GM23248 (cell line): ENCODE results near the gene TEX44. TPM values are rescaled to one million over a fixed set of nuclear protein-coding genes. Genes with fewer than 3 reads are reported as not detected.

Experiments
- DNase-seq: peaks from one replicate; pipeline ENCODE4 v3.0.0-alpha.2; 2015
- H2AFZ ChIP-seq: fragments of 200-600 bp; sonication (generic); 2 replicates; pipeline ENCODE4 v1.6.1; 2016; ENCODE audit warnings: antibody characterized with exemption
- H3F3A ChIP-seq: fragments of 200-600 bp; sonication (generic); 2 replicates; pipeline ENCODE4 v1.6.1; 2016; ENCODE audit warnings: mild to moderate bottlenecking, antibody characterized with exemption, mixed run types; ENCODE audit not compliant: insufficient read depth
- H3K27ac ChIP-seq: fragments of 200-600 bp; sonication (generic); 2 replicates; pipeline ENCODE4 v1.5.1; 2016; ENCODE audit warnings: mild to moderate bottlenecking
- H3K27me3 ChIP-seq: fragments of 200-600 bp; sonication (generic); replicated peaks from 2 replicates; pipeline ENCODE4 v1.6.1; 2016; ENCODE audit warnings: mild to moderate bottlenecking; ENCODE audit not compliant: insufficient read depth
- H3K36me3 ChIP-seq: fragments of 200-600 bp; sonication (generic); 2 replicates; pipeline ENCODE4 v1.6.1; 2016; ENCODE audit warnings: low read depth, mild to moderate bottlenecking
- H3K4me1 ChIP-seq: fragments of 200-600 bp; sonication (generic); 2 replicates; pipeline ENCODE4 v1.6.1; 2016; ENCODE audit warnings: mild to moderate bottlenecking; ENCODE audit not compliant: insufficient read depth
- H3K4me2 ChIP-seq: fragments of 200-600 bp; sonication (generic); one replicate; pipeline ENCODE4 v1.6.1; 2016; ENCODE audit warnings: mild to moderate bottlenecking; ENCODE audit not compliant: unreplicated experiment
- H3K4me3 ChIP-seq: fragments of 200-600 bp; sonication (generic); 2 replicates; pipeline ENCODE4 v1.5.1; 2016; ENCODE audit warnings: mild to moderate bottlenecking
- H3K79me2 ChIP-seq: fragments of 200-600 bp; sonication (generic); 2 replicates; pipeline ENCODE4 v1.6.1; 2016; ENCODE audit warnings: mild to moderate bottlenecking; ENCODE audit not compliant: insufficient read depth
- H3K9ac ChIP-seq: fragments of 200-600 bp; sonication (generic); 2 replicates; pipeline ENCODE4 v1.6.1; 2016; ENCODE audit warnings: mild to moderate bottlenecking
- H3K9me2 ChIP-seq: fragments of 200-600 bp; sonication (generic); 2 replicates; pipeline ENCODE4 v1.6.1; 2016; ENCODE audit warnings: mixed run types, mild to moderate bottlenecking, moderate library complexity; ENCODE audit not compliant: insufficient read depth
- H3K9me3 ChIP-seq: fragments of 200-600 bp; sonication (generic); one replicate; pipeline ENCODE4 v1.6.1; 2017; ENCODE audit warnings: low read depth
- H4K20me1 ChIP-seq: fragments of 200-600 bp; sonication (generic); 2 replicates; pipeline ENCODE4 v1.6.0; 2016; ENCODE audit not compliant: insufficient read depth
- EZH2 ChIP-seq: fragments of 200-600 bp; sonication (generic); IDR thresholded peaks from 2 replicates; pipeline ENCODE4 v1.6.1; 2018; ENCODE audit warnings: antibody characterized with exemption, mild to moderate bottlenecking; ENCODE audit not compliant: insufficient read depth, poor library complexity, severe bottlenecking
- EZH2phosphoT487 ChIP-seq: fragments of 200-600 bp; sonication (generic); IDR thresholded peaks from 2 replicates; pipeline ENCODE4 v1.6.1; 2018; ENCODE audit warnings: antibody characterized with exemption, moderate library complexity, mild to moderate bottlenecking, low read depth; ENCODE audit not compliant: insufficient read depth
- WGBS, 2 experiments: methylation state at CpG; one replicate each; pipeline ENCODE4 v1.1.6; 2015 to 2017; ENCODE audit warnings: low lambda C conversion rate in 2 of 2, low coverage in 1 of 2; ENCODE audit errors: missing lambda C conversion rate in 2 of 2; 5-methylcytosine and 5-hydroxymethylcytosine counted together
- in situ Hi-C: fragments of 300-500 bp; cut with MboI; formaldehyde crosslinking; loops from 2 replicates; pipeline ENCODE4 v1.15.0; 2020
- polyA plus RNA-seq: library from polyadenylated mRNA; unstranded; fragments of >200 nt; fragmentation: Nextera tagmentation; extraction: Ambion mirVana; gene quantifications from 2 replicates; pipeline ENCODE4 v1.2.1, GENCODE V29; 2016
- total RNA-seq: library from RNA; depleted of rRNA; stranded (reverse); fragments of >200 nt; shearing (Covaris generic); gene quantifications from 2 replicates; pipeline ENCODE4 v1.2.3, GENCODE V29; 2014; rRNA removed

TEX44 gene
- total and polyA plus RNA-seq, 2 experiments from 2014 or later, result not detected

GRCh38 chr2:231640241-231640640 is 47.6 kb downstream of the TEX44 start:
- Histone ChIP-seq H3K36me3 (no peaks in the 10 kb centered on the region), H3K9me3 (no peaks in the 10 kb centered on the region), H3F3A (peaks cover 22% of the 10 kb centered on the region), H3K27ac (peak overlapping the region; percentile 62), H4K20me1 (no peaks in the 10 kb centered on the region), H2AFZ (peak overlapping the region; percentile 38), H3K27me3 (no peaks in the 10 kb centered on the region), H3K9ac (peak overlapping the region; percentile 64), H3K4me2 (peak overlapping the region; percentile 58), H3K4me3 (no peak overlapping the region), H3K79me2 (no peaks in the 10 kb centered on the region), H3K9me2 (no peaks in the 10 kb centered on the region), H3K4me1 (peaks cover 32% of the 10 kb centered on the region)
- peak; percentile 82 for DNase-seq
- in situ Hi-C loops, result no loop called here
- WGBS, 2 experiments, result 16 to 26% methylated on average over 6 of the region's 6 CpGs
- TF ChIP-seq EZH2phosphoT487 (no peak), EZH2 (no peak)

GRCh38 chr2:231640641-231641111 is 48.0 kb downstream of the TEX44 start:
- TF ChIP-seq EZH2phosphoT487, result no peak
- TF ChIP-seq EZH2, result no peak
- Histone ChIP-seq H3K27me3 (no peaks in the 10 kb centered on the region), H3K4me2 (peak overlapping the region; percentile 58), H3F3A (peaks cover 17% of the 10 kb centered on the region), H4K20me1 (no peaks in the 10 kb centered on the region), H3K36me3 (no peaks in the 10 kb centered on the region), H2AFZ (peak overlapping the region; percentile 38), H3K9me2 (no peaks in the 10 kb centered on the region), H3K9me3 (no peaks in the 10 kb centered on the region), H3K79me2 (no peaks in the 10 kb centered on the region), H3K4me1 (peaks cover 28% of the 10 kb centered on the region), H3K27ac (peak overlapping the region; percentile 62), H3K4me3 (no peak overlapping the region), H3K9ac (peak overlapping the region; percentile 64)
- 15 to 19% methylated on average over 11 of the region's 11 CpGs for WGBS, 2 experiments
- DNase-seq, result peak; percentile 72
- in situ Hi-C loops, result no loop called here

GRCh38 chr2:231642631-231643494 is 50.2 kb downstream of the TEX44 start:
- H2AFZ ChIP-seq, result peak overlapping the region; percentile 70
- H4K20me1 ChIP-seq, result no peaks in the 10 kb centered on the region
- no peaks in the 10 kb centered on the region for H3K79me2 ChIP-seq
- H3K4me2 ChIP-seq, result peak overlapping the region; percentile 84
- peak overlapping the region; percentile 60 for H3K4me3 ChIP-seq
- H3F3A ChIP-seq, result peaks cover 16% of the 10 kb centered on the region
- no peaks in the 10 kb centered on the region for H3K27me3 ChIP-seq
- H3K9ac ChIP-seq, result peak overlapping the region; percentile 89
- H3K9me3 ChIP-seq, result no peaks in the 10 kb centered on the region
- H3K4me1 ChIP-seq, result peaks cover 27% of the 10 kb centered on the region
- 4 to 7% methylated on average over 30 of the region's 30 CpGs for WGBS, 2 experiments
- in situ Hi-C loops, result no loop called here
- H3K9me2 ChIP-seq, result no peaks in the 10 kb centered on the region
- DNase-seq, result peak; percentile 99
- no peaks in the 10 kb centered on the region for H3K36me3 ChIP-seq
- TF ChIP-seq EZH2phosphoT487, result no peak
- no peak for TF ChIP-seq EZH2
- peak overlapping the region; percentile 95 for H3K27ac ChIP-seq

GRCh38 chr2:231643495-231643888 is 50.8 kb downstream of the TEX44 start:
- peaks cover 16% of the 10 kb centered on the region for H3F3A ChIP-seq
- peak overlapping the region; percentile 89 for H3K9ac ChIP-seq
- H3K27me3 ChIP-seq, result no peaks in the 10 kb centered on the region
- no peak for DNase-seq
- no peaks in the 10 kb centered on the region for H3K9me2 ChIP-seq
- H3K9me3 ChIP-seq, result no peaks in the 10 kb centered on the region
- H2AFZ ChIP-seq, result peak overlapping the region; percentile 70
- no peaks in the 10 kb centered on the region for H3K36me3 ChIP-seq
- in situ Hi-C loops, result no loop called here
- no peaks in the 10 kb centered on the region for H3K79me2 ChIP-seq
- peak overlapping the region; percentile 65 for H3K4me2 ChIP-seq
- H3K27ac ChIP-seq, result peak overlapping the region; percentile 95
- H3K4me3 ChIP-seq, result no peak overlapping the region; the same call in 1 of the 2 replicates
- no peaks in the 10 kb centered on the region for H4K20me1 ChIP-seq
- peaks cover 27% of the 10 kb centered on the region for H3K4me1 ChIP-seq
- TF ChIP-seq EZH2phosphoT487, result no peak
- TF ChIP-seq EZH2, result no peak
- 81 to 83% methylated on average over 8 of the region's 8 CpGs for WGBS, 2 experiments

Other genes with a start within 250 kb of the TEX44 start
- under 0.01 TPM in 1 of 2 replicates, not detected in the other for gene B3GNT7, start 197.2 kb upstream of the TEX44 start, total RNA-seq
- gene B3GNT7, start 197.2 kb upstream of the TEX44 start, polyA plus RNA-seq, result 0.08 TPM in 1 of 2 replicates, not detected in the other
- 113 and 147 TPM in 2 replicates for gene NCL, start 128.4 kb upstream of the TEX44 start, total RNA-seq
- gene NCL, start 128.4 kb upstream of the TEX44 start, polyA plus RNA-seq, result 412 and 430 TPM in 2 replicates
- gene NMUR1, start 62.4 kb upstream of the TEX44 start, total RNA-seq, result not detected in 2 replicates
- not detected in 2 replicates for gene NMUR1, start 62.4 kb upstream of the TEX44 start, polyA plus RNA-seq
- gene PTMA, start 115.7 kb downstream of the TEX44 start, total RNA-seq, result 301 and 318 TPM in 2 replicates
- gene PTMA, start 115.7 kb downstream of the TEX44 start, polyA plus RNA-seq, result 570 and 594 TPM in 2 replicates
- gene PDE6D, start 188.4 kb downstream of the TEX44 start, total RNA-seq, result 12.8 and 29.5 TPM in 2 replicates
- 34.5 and 36.3 TPM in 2 replicates for gene PDE6D, start 188.4 kb downstream of the TEX44 start, polyA plus RNA-seq
- 25.2 and 30.4 TPM in 2 replicates for gene COPS7B, start 193.6 kb downstream of the TEX44 start, total RNA-seq
- 29.7 and 31.4 TPM in 2 replicates for gene COPS7B, start 193.6 kb downstream of the TEX44 start, polyA plus RNA-seq